Neural progenitor cell (in vitro differentiated cells): Measurements from ENCODE around the gene XRN1. TPM values are rescaled to one million over a fixed set of nuclear protein-coding genes. Genes with fewer than 3 reads are reported as not detected.

Source experiments
- DNase-seq: peaks from one replicate; pipeline ENCODE4 v3.0.0-alpha.2; 2016; ENCODE audit warnings: low spot score
- H2AFZ ChIP-seq: fragments of 200-600 bp; sonication (generic); replicated peaks from 2 replicates; pipeline ENCODE4 v1.6.1; 2016; ENCODE audit warnings: antibody characterized with exemption
- H3F3A ChIP-seq: fragments of 200-600 bp; sonication (generic); 2 replicates; pipeline ENCODE4 v1.6.1; 2016; ENCODE audit warnings: antibody characterized with exemption, low read depth
- H3K27ac ChIP-seq: fragments of 200-600 bp; sonication (generic); 2 replicates; pipeline ENCODE4 v1.5.1; 2016; ENCODE audit warnings: mild to moderate bottlenecking
- H3K27me3 ChIP-seq: fragments of 200-600 bp; sonication (generic); 2 replicates; pipeline ENCODE4 v1.6.1; 2016; ENCODE audit warnings: mild to moderate bottlenecking, moderate library complexity
- H3K36me3 ChIP-seq: fragments of 200-600 bp; sonication (generic); 2 replicates; pipeline ENCODE4 v1.5.1; 2016
- H3K4me1 ChIP-seq: fragments of 200-600 bp; sonication (generic); 2 replicates; pipeline ENCODE4 v1.6.1; 2016; ENCODE audit warnings: mixed run types
- H3K4me2 ChIP-seq: fragments of 200-600 bp; sonication (generic); 2 replicates; pipeline ENCODE4 v1.6.1; 2016
- H3K4me3 ChIP-seq: fragments of 200-600 bp; sonication (generic); 2 replicates; pipeline ENCODE4 v1.5.1; 2016
- H3K79me2 ChIP-seq: fragments of 200-600 bp; sonication (generic); 2 replicates; pipeline ENCODE4 v1.6.1; 2016; ENCODE audit warnings: low read depth
- H3K9ac ChIP-seq: fragments of 200-600 bp; sonication (generic); 2 replicates; pipeline ENCODE4 v1.6.1; 2016
- H3K9me3 ChIP-seq: fragments of 200-600 bp; sonication (generic); 2 replicates; pipeline ENCODE4 v1.5.1; 2016; ENCODE audit warnings: low read depth
- H4K20me1 ChIP-seq: fragments of 200-600 bp; sonication (generic); 2 replicates; pipeline ENCODE4 v1.6.1; 2016; ENCODE audit warnings: low read depth
- H3K27ac Mint-ChIP-seq: 3 replicates; pipeline ENCODE4 v1.8.0; 2021; ENCODE audit warnings: mixed read lengths
- H3K27me3 Mint-ChIP-seq: 2 replicates; pipeline ENCODE4 v1.8.0; 2022; ENCODE audit warnings: low read depth, mild to moderate bottlenecking, inconsistent platforms, moderate library complexity, mixed read lengths; ENCODE audit not compliant: insufficient read depth
- H3K36me3 Mint-ChIP-seq: 3 replicates; pipeline ENCODE4 v1.8.0; 2021; ENCODE audit warnings: mixed read lengths
- H3K4me1 Mint-ChIP-seq: 3 replicates; pipeline ENCODE4 v1.8.0; 2021; ENCODE audit warnings: mixed read lengths
- H3K4me3 Mint-ChIP-seq: 3 replicates; pipeline ENCODE4 v1.8.0; 2021; ENCODE audit warnings: mild to moderate bottlenecking, moderate library complexity, mixed read lengths
- H3K9me3 Mint-ChIP-seq: 3 replicates; pipeline ENCODE4 v1.8.0; 2020; ENCODE audit warnings: mixed read lengths
- EZH2 ChIP-seq: fragments of 200-600 bp; sonication (generic); IDR thresholded peaks from 2 replicates; pipeline ENCODE4 v1.6.1; 2017; ENCODE audit warnings: antibody characterized with exemption, mild to moderate bottlenecking, moderate library complexity
- EZH2phosphoT487 ChIP-seq: fragments of 200-600 bp; sonication (generic); IDR thresholded peaks from 2 replicates; pipeline ENCODE4 v1.6.1; 2017; ENCODE audit warnings: antibody characterized with exemption
- total RNA-seq: library from RNA; depleted of rRNA; stranded (reverse); fragments of >200 nt; gene quantifications from 2 replicates; pipeline ENCODE4 v1.2.3, GENCODE V29; 2015; ENCODE audit warnings: low replicate concordance
- TF ChIP-seq, protein P1 (sequence below): fragments of 200-600 bp; sonication (generic); IDR thresholded peaks from 2 replicates; pipeline ENCODE4 v1.5.1; 2017; ENCODE audit warnings: antibody characterized with exemption, mild to moderate bottlenecking

The XRN1 gene
- total RNA-seq, 1 donor from 2014 or later: 40.1 TPM

DNA sequence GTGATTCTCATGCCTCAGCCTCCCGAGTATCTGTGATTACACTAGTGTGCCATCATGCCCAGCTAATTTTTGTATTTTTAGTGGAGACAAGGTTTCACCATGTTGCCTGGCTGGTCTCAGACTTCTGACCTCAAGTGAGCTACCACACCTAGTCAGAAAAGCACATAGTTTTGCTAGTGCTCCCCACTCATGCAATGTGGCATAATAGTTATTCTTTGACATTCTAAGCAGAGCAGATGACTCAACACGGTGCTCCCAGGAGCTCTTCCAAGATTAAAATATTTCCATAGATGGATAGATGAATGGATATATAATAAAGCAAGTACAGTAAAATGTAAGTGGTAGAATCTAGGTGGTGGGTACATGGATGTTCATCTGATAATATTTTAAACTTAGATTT lies 169.4 kb downstream of the XRN1 start:
- Histone ChIP-seq H3F3A (no peaks in the 10 kb centered on the region), H3K4me1 (no peaks in the 10 kb centered on the region), H3K79me2 (no peaks in the 10 kb centered on the region), H3K9me3 (no peaks in the 10 kb centered on the region), H3K27me3 (no peaks in the 10 kb centered on the region), H3K4me2 (no peak overlapping the region), H3K36me3 (no peaks in the 10 kb centered on the region), H4K20me1 (no peaks in the 10 kb centered on the region), H3K4me3 (no peak overlapping the region), H3K9ac (no peak overlapping the region), H3K27ac (no peak overlapping the region), H2AFZ (no peak overlapping the region)
- DNase-seq: no peak
- peaks cover 4% of the 10 kb centered on the region for H3K27me3 Mint-ChIP-seq
- no peaks in the 10 kb centered on the region for H3K9me3 Mint-ChIP-seq
- TF ChIP-seq, protein P1, sequence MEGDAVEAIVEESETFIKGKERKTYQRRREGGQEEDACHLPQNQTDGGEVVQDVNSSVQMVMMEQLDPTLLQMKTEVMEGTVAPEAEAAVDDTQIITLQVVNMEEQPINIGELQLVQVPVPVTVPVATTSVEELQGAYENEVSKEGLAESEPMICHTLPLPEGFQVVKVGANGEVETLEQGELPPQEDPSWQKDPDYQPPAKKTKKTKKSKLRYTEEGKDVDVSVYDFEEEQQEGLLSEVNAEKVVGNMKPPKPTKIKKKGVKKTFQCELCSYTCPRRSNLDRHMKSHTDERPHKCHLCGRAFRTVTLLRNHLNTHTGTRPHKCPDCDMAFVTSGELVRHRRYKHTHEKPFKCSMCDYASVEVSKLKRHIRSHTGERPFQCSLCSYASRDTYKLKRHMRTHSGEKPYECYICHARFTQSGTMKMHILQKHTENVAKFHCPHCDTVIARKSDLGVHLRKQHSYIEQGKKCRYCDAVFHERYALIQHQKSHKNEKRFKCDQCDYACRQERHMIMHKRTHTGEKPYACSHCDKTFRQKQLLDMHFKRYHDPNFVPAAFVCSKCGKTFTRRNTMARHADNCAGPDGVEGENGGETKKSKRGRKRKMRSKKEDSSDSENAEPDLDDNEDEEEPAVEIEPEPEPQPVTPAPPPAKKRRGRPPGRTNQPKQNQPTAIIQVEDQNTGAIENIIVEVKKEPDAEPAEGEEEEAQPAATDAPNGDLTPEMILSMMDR: no peak
- TF ChIP-seq EZH2phosphoT487: no peak
- TF ChIP-seq EZH2: no peak
- H3K4me1 Mint-ChIP-seq: peaks cover 2% of the 10 kb centered on the region
- H3K4me3 Mint-ChIP-seq: no peak overlapping the region
- no peak overlapping the region for H3K27ac Mint-ChIP-seq
- no peaks in the 10 kb centered on the region for H3K36me3 Mint-ChIP-seq

DNA sequence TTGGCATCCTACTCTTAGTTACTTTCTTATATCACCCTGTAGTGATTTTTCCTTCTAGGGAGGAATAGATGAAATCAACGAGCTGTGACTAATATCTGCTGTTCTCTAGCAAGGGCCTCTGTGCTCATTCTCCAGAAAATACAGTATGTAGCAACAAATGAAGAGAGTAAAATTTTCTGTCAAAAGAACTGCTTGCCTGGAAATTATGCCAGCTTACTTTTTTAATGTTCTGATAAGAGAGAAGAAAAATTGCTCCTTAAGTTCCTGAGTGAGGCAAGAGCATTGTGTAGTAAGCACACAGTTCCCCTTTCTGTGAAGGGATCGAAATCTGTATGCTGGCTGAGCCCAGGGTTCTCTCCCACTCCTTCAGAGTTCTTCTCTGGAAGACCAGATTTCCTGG lies 171.1 kb downstream of the XRN1 start:
- Mint-ChIP-seq H3K4me3 (no peak overlapping the region), H3K27me3 (peaks cover 4% of the 10 kb centered on the region), H3K27ac (no peak overlapping the region), H3K4me1 (peaks cover 2% of the 10 kb centered on the region), H3K36me3 (no peaks in the 10 kb centered on the region), H3K9me3 (no peaks in the 10 kb centered on the region)
- H3K36me3 ChIP-seq: no peaks in the 10 kb centered on the region
- no peaks in the 10 kb centered on the region for H3F3A ChIP-seq
- no peak overlapping the region for H3K9ac ChIP-seq
- no peaks in the 10 kb centered on the region for H3K4me1 ChIP-seq
- H3K4me3 ChIP-seq: no peak overlapping the region
- H2AFZ ChIP-seq: no peak overlapping the region
- no peaks in the 10 kb centered on the region for H4K20me1 ChIP-seq
- DNase-seq: no peak
- no peaks in the 10 kb centered on the region for H3K27me3 ChIP-seq
- H3K9me3 ChIP-seq: no peaks in the 10 kb centered on the region
- no peak overlapping the region for H3K4me2 ChIP-seq
- TF ChIP-seq EZH2: no peak
- TF ChIP-seq, protein P1: no peak
- no peak for TF ChIP-seq EZH2phosphoT487
- H3K79me2 ChIP-seq: no peaks in the 10 kb centered on the region
- H3K27ac ChIP-seq: no peak overlapping the region

DNA sequence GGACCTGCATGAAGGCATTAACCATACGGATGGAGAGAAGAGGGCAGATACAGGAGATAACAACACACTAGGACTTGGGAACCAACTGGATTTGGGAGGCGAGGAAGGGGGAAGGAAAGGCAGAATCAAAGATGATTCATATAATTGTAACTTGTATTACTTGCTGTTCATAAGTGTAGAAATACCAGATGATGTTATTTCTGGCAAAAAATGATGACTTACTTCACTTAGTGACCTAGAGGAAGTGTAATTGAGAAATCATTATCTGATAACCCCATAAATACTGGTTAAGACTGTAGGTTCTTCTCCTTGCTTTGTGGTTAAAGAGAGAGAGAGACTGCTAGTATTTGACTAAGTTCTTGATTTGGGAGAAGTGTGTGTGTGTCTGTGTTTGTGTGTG lies 172.0 kb downstream of the XRN1 start:
- H3K9me3 Mint-ChIP-seq: no peaks in the 10 kb centered on the region
- Histone ChIP-seq H3K27ac (no peak overlapping the region), H3K9me3 (no peaks in the 10 kb centered on the region), H3K9ac (no peak overlapping the region), H4K20me1 (no peaks in the 10 kb centered on the region), H3K4me3 (no peak overlapping the region), H3F3A (no peaks in the 10 kb centered on the region), H3K36me3 (no peaks in the 10 kb centered on the region), H3K4me2 (no peak overlapping the region), H3K27me3 (no peaks in the 10 kb centered on the region), H2AFZ (no peak overlapping the region), H3K79me2 (no peaks in the 10 kb centered on the region), H3K4me1 (no peaks in the 10 kb centered on the region)
- no peak overlapping the region for H3K27ac Mint-ChIP-seq
- peaks cover 4% of the 10 kb centered on the region for H3K27me3 Mint-ChIP-seq
- no peaks in the 10 kb centered on the region for H3K36me3 Mint-ChIP-seq
- H3K4me1 Mint-ChIP-seq: peaks cover 2% of the 10 kb centered on the region
- H3K4me3 Mint-ChIP-seq: no peak overlapping the region
- no peak for DNase-seq
- TF ChIP-seq EZH2: no peak
- no peak for TF ChIP-seq EZH2phosphoT487
- TF ChIP-seq, protein P1: no peak

DNA sequence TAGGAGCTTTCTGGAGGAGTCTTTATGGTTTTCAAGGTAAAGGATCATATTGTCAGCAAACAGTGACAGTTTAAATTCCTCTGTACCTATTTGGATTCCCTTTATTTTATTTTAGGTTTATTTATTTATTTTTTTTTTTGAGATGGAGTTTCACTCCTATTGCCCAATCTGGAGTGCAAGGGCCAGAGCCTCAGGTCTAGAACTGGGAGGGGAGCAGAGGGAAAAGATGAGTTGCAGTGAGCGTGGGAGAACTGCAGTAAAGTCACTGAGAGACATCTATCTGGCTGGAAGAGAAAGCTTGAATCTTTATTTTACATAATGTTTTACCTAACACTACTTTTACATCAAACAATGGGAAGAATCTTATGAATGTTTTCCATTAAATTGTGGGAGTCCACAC lies 172.9 kb downstream of the XRN1 start:
- no peak overlapping the region for H3K9ac ChIP-seq

More for the DNA sequence above, 172.9 kb downstream of the XRN1 start:
- no peaks in the 10 kb centered on the region for H3K4me1 ChIP-seq
- Mint-ChIP-seq H3K4me3 (no peak overlapping the region), H3K27me3 (peaks cover 4% of the 10 kb centered on the region), H3K9me3 (no peaks in the 10 kb centered on the region), H3K36me3 (no peaks in the 10 kb centered on the region), H3K27ac (no peak overlapping the region), H3K4me1 (peaks cover 2% of the 10 kb centered on the region)
- no peak overlapping the region for H3K27ac ChIP-seq
- no peaks in the 10 kb centered on the region for H3K36me3 ChIP-seq
- DNase-seq: no peak
- H3K4me2 ChIP-seq: no peak overlapping the region
- H3K4me3 ChIP-seq: no peak overlapping the region
- no peaks in the 10 kb centered on the region for H3K9me3 ChIP-seq
- H3K79me2 ChIP-seq: no peaks in the 10 kb centered on the region
- H2AFZ ChIP-seq: no peak overlapping the region
- TF ChIP-seq, protein P1: no peak
- no peak for TF ChIP-seq EZH2phosphoT487
- TF ChIP-seq EZH2: no peak
- no peaks in the 10 kb centered on the region for H3F3A ChIP-seq
- no peaks in the 10 kb centered on the region for H3K27me3 ChIP-seq
- no peaks in the 10 kb centered on the region for H4K20me1 ChIP-seq
